Left ventricle myocardium inferior (tissue), 1 donor: Measurements from ENCODE around the gene SMARCAD1. TPM values are rescaled to one million over a fixed set of nuclear protein-coding genes. Genes with fewer than 3 reads are reported as not detected.

Experiments
- DNase-seq: peaks from one replicate; pipeline ENCODE4 v3.0.0-alpha.2; 2020
- H3K27ac ChIP-seq: fragments of 200-600 bp; replicated peaks from 2 replicates; pipeline ENCODE4 v1.8.0; 2021
- H3K27me3 ChIP-seq: fragments of 200-600 bp; 2 replicates; pipeline ENCODE4 v1.8.0; 2021; ENCODE audit warnings: low read depth
- H3K36me3 ChIP-seq: fragments of 200-600 bp; 2 replicates; pipeline ENCODE4 v1.8.0; 2021
- H3K4me1 ChIP-seq: fragments of 200-600 bp; 2 replicates; pipeline ENCODE4 v1.8.0; 2021
- H3K4me3 ChIP-seq: fragments of 200-600 bp; 2 replicates; pipeline ENCODE4 v1.8.0; 2021; ENCODE audit warnings: mild to moderate bottlenecking, moderate library complexity
- H3K9me3 ChIP-seq: fragments of 200-600 bp; replicated peaks from 2 replicates; pipeline ENCODE4 v1.8.0; 2021
- CTCF ChIP-seq: fragments of 200-600 bp; IDR thresholded peaks from 2 replicates; pipeline ENCODE4 v1.8.0; 2021; ENCODE audit warnings: antibody characterized with exemption, mild to moderate bottlenecking, borderline replicate concordance
- intact Hi-C: fragments of 100-400 bp; cut with micrococcal nuclease; formaldehyde crosslinking; loops from one replicate; pipeline ENCODE4 v1.11.0; 2022
- total RNA-seq: library from RNA; stranded (reverse); fragmentation: NEBNext Ultra II Directional; extraction: Animal tissue kit (Norgen Biotek cat#: 25700); gene quantifications from one replicate; pipeline ENCODE4 v1.2.1, GENCODE V29; 2021
- donor health status: DM: no; HTN: yes; CAD: no; lungs with severe emphysema.

The SMARCAD1 gene
- total RNA-seq, 1 donor from 2014 or later: 9.5 TPM

- peaks cover 19% of the 10 kb centered on the region for H3K4me1 ChIP-seq
- H3K9me3 ChIP-seq: no peaks in the 10 kb centered on the region
- H3K27ac ChIP-seq: peak overlapping the region; percentile 25
- intact Hi-C loops: no loop called here
- no peak overlapping the region for H3K4me3 ChIP-seq
- H3K27me3 ChIP-seq: no peaks in the 10 kb centered on the region
- DNase-seq: no peak
- peaks cover 63% of the 10 kb centered on the region for H3K36me3 ChIP-seq
- TF ChIP-seq CTCF: no peak
These were observed 30.5 kb downstream of the SMARCAD1 start for GRCh38 chr4:94238160-94238559.

- no peak for DNase-seq
- no peak for TF ChIP-seq CTCF
- Histone ChIP-seq H3K27me3 (no peaks in the 10 kb centered on the region), H3K9me3 (no peaks in the 10 kb centered on the region), H3K36me3 (peaks cover 65% of the 10 kb centered on the region), H3K4me3 (no peak overlapping the region), H3K27ac (no peak overlapping the region), H3K4me1 (peaks cover 34% of the 10 kb centered on the region)
- intact Hi-C loops: no loop called here
These were observed 32.7 kb downstream of the SMARCAD1 start for GRCh38 chr4:94240384-94240783.

- intact Hi-C loops: no loop called here
- H3K4me1 ChIP-seq: peaks cover 28% of the 10 kb centered on the region
- peak overlapping the region; percentile 59 for H3K27ac ChIP-seq
- peak overlapping the region; percentile 5 for H3K4me3 ChIP-seq
- no peak for TF ChIP-seq CTCF
- no peaks in the 10 kb centered on the region for H3K27me3 ChIP-seq
- DNase-seq: no peak
- peaks cover 60% of the 10 kb centered on the region for H3K36me3 ChIP-seq
- no peaks in the 10 kb centered on the region for H3K9me3 ChIP-seq
These were observed 36.6 kb downstream of the SMARCAD1 start for GRCh38 chr4:94244087-94244828.

- H3K27me3 ChIP-seq: no peaks in the 10 kb centered on the region
- peaks cover 28% of the 10 kb centered on the region for H3K4me1 ChIP-seq
- TF ChIP-seq CTCF: no peak
- H3K27ac ChIP-seq: peak overlapping the region; percentile 59
- intact Hi-C loops: no loop called here
- peak overlapping the region; percentile 5 for H3K4me3 ChIP-seq
- DNase-seq: no peak
- H3K9me3 ChIP-seq: no peaks in the 10 kb centered on the region
- H3K36me3 ChIP-seq: peaks cover 62% of the 10 kb centered on the region
These were observed 37.1 kb downstream of the SMARCAD1 start for GRCh38 chr4:94244829-94245185.

GRCh38 chr4:94251094-94251493 is 43.4 kb downstream of the SMARCAD1 start:
- H3K27me3 ChIP-seq: no peaks in the 10 kb centered on the region
- H3K4me1 ChIP-seq: peaks cover 4% of the 10 kb centered on the region
- H3K27ac ChIP-seq: no peak overlapping the region
- peaks cover 42% of the 10 kb centered on the region for H3K36me3 ChIP-seq
- intact Hi-C loops: no loop called here
- H3K9me3 ChIP-seq: no peaks in the 10 kb centered on the region
- no peak for DNase-seq
- TF ChIP-seq CTCF: no peak
- H3K4me3 ChIP-seq: no peak overlapping the region
